Measurements from ENCODE around the gene PADI6. TPM values are rescaled to one million over a fixed set of nuclear protein-coding genes. Genes with fewer than 3 reads are reported as not detected.

The PADI6 gene
- not detected in 2 replicates for total RNA-seq

DNA sequence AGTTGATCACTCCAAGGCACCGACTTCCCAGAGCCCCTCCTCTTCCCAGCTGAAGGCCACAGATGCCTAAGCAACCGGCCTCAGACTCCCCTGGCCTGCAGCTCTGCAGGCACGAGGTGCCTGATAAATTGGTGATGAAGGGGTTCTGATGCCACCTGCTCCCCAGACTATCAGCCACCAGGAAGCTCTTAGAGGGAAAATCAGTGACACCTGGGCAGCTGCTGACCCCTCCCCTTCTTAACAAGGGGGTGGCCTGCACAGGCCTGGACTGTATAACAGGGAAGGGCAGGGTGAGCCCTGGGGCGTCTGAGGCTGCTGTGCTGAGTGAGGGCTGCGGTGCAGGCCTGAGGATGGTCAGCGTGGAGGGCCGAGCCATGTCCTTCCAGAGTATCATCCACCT, at the start of gene PADI6:
TSS of gene PADI6 (plus strand) at position 301 of the 400 bp plus-strand sequence. CDS start at position 351, 50 bp downstream.

DNA sequence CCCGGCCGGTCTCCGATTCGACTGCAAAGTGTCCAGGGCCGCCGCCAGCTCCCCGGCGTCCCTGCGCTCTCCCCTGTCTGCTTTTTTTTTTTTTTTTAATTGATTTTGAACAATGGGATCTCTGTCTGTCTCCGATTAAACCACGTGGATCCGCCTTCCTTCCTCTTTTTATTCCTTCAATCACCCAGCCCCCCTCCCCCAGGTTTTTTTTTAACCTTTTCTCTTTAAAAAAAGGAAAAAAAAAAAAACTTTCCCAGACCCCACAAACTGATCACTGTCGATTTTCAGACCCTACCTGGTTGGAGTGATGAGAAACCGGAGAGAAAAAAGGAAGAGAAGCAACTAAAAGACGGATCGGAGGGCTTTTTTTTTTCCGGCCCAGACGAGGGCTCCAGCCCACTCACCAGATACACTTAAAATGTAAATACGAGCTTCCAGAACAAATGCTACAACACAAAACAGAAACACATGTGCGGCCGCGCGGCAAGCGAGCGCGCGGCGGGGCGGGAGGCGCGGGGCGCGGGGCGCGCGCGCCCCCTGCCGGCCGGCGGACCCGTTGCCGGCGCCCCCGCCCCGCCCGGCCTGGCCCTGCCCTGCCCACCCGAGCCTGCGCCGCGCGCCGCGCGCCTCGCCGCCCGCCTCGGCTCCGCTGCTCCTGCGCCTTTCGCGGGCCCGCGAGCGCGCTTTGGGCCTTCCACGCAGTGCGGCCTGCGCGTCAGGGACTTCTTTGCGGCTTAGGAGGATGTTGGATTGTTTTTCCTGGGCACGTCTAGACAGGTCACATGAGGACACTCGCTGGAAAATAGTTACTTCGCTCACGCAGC, 67.5 kb downstream of the PADI6 start, which contains the start of gene RCC2:
TSS of gene RCC2 (minus strand) at position 428 of the 824 bp plus-strand sequence. CDS start 1,163 bp downstream, outside the sequence.

Other genes starting within 250 kb of the PADI6 start
- not detected in 2 replicates for gene PADI1, start 167.1 kb upstream of the PADI6 start, total RNA-seq
- gene PADI3, start 123.1 kb upstream of the PADI6 start, total RNA-seq, result not detected in 2 replicates
- not detected in 2 replicates for gene PADI4, start 64.0 kb upstream of the PADI6 start, total RNA-seq
- 43.4 and 60.4 TPM in 2 replicates for gene RCC2, start 67.5 kb downstream of the PADI6 start, total RNA-seq
- 16.5 and 17.2 TPM in 2 replicates for gene ARHGEF10L, start 167.5 kb downstream of the PADI6 start, total RNA-seq

All from subcutaneous preadipocyte (primary cell).